Measurements from ENCODE around the gene PPIP5K2.

- TF ChIP-seq, protein P1, sequence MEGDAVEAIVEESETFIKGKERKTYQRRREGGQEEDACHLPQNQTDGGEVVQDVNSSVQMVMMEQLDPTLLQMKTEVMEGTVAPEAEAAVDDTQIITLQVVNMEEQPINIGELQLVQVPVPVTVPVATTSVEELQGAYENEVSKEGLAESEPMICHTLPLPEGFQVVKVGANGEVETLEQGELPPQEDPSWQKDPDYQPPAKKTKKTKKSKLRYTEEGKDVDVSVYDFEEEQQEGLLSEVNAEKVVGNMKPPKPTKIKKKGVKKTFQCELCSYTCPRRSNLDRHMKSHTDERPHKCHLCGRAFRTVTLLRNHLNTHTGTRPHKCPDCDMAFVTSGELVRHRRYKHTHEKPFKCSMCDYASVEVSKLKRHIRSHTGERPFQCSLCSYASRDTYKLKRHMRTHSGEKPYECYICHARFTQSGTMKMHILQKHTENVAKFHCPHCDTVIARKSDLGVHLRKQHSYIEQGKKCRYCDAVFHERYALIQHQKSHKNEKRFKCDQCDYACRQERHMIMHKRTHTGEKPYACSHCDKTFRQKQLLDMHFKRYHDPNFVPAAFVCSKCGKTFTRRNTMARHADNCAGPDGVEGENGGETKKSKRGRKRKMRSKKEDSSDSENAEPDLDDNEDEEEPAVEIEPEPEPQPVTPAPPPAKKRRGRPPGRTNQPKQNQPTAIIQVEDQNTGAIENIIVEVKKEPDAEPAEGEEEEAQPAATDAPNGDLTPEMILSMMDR (IDR thresholded peaks at IDR 0.05), result no peak
- TF ChIP-seq POLR2A (IDR thresholded peaks at IDR 0.05), result no peak
Observed at GRCh38 chr5:103218164-103218563, 98.1 kb downstream of the PPIP5K2 start.

All from thyroid gland (tissue), 4 donors.